Vagina (tissue), 2 donors: ENCODE results near the gene ETFDH. TPM values are rescaled to one million over a fixed set of nuclear protein-coding genes. Genes with fewer than 3 reads are reported as not detected.

Experiments
- DNase-seq, 2 donors: peaks; one replicate each; pipeline ENCODE4 v3.0.0-alpha.2; 2017; ENCODE audit errors: extremely low spot score in 2 of 2
- H3K27ac ChIP-seq: fragments of 200-600 bp; sonication (generic); one replicate; pipeline ENCODE4 v1.5.1; 2019
- H3K27me3 ChIP-seq: fragments of 200-600 bp; sonication (generic); one replicate; pipeline ENCODE4 v1.5.1; 2019
- H3K36me3 ChIP-seq, 2 donors: fragments of 200-600 bp; sonication (generic); one replicate each; pipeline ENCODE4 v1.5.1; 2017 to 2019
- H3K4me1 ChIP-seq: fragments of 200-600 bp; sonication (generic); one replicate; pipeline ENCODE4 v1.5.1; 2019
- H3K4me3 ChIP-seq, 2 donors: fragments of 200-600 bp; sonication (generic); 1 replicate in 1 of 2; 2 replicates in 1 of 2; pipeline ENCODE4 v1.5.1; 2016 to 2019
- H3K9me3 ChIP-seq: fragments of 200-600 bp; sonication (generic); one replicate; pipeline ENCODE4 v1.5.1; 2019
- POLR2A ChIP-seq, 2 donors: fragments of 450-650 bp; IDR thresholded peaks; one replicate each; pipeline ENCODE4 v1.6.1; 2017; ENCODE audit warnings: antibody characterized with exemption in 2 of 2, mild to moderate bottlenecking in 2 of 2, moderate library complexity in 2 of 2
- POLR2AphosphoS5 ChIP-seq, 2 donors: sonication (generic); formaldehyde crosslinking; IDR thresholded peaks; one replicate each; pipeline ENCODE4 v1.9.0; 2017; ENCODE audit warnings: antibody characterized with exemption in 2 of 2, mild to moderate bottlenecking in 2 of 2, low read depth in 1 of 2; ENCODE audit not compliant: insufficient read depth in 1 of 2
- intact Hi-C: fragments of 100-400 bp; cut with DNase I; formaldehyde crosslinking; loops from one replicate; pipeline ENCODE4 v1.15.1; 2023
- total RNA-seq: library from RNA; depleted of rRNA; stranded (reverse); fragments of >200 nt; gene quantifications from one replicate; pipeline ENCODE4 v1.2.3, GENCODE V29; 2016
- TF ChIP-seq, protein P1 (sequence below), 3 experiments: fragments of 450-650 bp in 2 of 3; fragments of 200-600 bp in 1 of 3; sonication (generic) in 1 of 3; IDR thresholded peaks; one replicate each; pipeline ENCODE4 v1.5.1; 2017 to 2019; ENCODE audit warnings: antibody characterized with exemption in 3 of 3, mild to moderate bottlenecking in 2 of 3, moderate library complexity in 2 of 3

Gene ETFDH
- total RNA-seq, 1 donor from 2014 or later: 20.4 TPM

DNA sequence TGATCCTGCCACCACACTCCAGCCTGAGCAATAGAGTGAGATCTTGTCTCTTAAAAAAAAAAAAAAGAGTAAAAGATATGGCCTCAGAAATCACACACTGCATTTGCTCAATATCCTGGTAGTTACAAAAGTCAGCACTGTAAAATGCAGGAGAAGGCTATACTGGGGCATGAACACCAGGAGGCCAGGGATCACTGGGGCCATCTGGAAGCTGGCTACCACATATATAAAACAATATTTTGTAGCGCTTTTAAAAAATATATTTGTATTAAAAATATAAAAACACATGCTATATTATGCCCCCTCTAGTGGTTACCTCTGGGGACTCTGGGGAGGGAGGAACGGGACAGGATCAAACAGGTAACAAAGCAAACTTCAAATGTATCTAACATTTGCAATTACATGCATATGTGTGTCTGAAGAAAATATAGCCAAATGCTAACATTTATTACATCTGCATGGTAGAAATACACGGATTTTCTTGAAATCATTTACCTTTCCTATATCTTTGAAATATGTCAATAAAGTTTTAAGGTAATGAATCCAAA, 4.4 kb upstream of the ETFDH start:
- TF ChIP-seq, protein P1, sequence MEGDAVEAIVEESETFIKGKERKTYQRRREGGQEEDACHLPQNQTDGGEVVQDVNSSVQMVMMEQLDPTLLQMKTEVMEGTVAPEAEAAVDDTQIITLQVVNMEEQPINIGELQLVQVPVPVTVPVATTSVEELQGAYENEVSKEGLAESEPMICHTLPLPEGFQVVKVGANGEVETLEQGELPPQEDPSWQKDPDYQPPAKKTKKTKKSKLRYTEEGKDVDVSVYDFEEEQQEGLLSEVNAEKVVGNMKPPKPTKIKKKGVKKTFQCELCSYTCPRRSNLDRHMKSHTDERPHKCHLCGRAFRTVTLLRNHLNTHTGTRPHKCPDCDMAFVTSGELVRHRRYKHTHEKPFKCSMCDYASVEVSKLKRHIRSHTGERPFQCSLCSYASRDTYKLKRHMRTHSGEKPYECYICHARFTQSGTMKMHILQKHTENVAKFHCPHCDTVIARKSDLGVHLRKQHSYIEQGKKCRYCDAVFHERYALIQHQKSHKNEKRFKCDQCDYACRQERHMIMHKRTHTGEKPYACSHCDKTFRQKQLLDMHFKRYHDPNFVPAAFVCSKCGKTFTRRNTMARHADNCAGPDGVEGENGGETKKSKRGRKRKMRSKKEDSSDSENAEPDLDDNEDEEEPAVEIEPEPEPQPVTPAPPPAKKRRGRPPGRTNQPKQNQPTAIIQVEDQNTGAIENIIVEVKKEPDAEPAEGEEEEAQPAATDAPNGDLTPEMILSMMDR (IDR thresholded peaks at IDR 0.05): peak in 1 of 3 experiments; percentile 8
- TF ChIP-seq POLR2A (IDR thresholded peaks at IDR 0.05) (no peak), POLR2AphosphoS5 (IDR thresholded peaks at IDR 0.05; ENCODE audit: insufficient read depth in 1 of 2, low read depth in 1 of 2) (no peak)

DNA sequence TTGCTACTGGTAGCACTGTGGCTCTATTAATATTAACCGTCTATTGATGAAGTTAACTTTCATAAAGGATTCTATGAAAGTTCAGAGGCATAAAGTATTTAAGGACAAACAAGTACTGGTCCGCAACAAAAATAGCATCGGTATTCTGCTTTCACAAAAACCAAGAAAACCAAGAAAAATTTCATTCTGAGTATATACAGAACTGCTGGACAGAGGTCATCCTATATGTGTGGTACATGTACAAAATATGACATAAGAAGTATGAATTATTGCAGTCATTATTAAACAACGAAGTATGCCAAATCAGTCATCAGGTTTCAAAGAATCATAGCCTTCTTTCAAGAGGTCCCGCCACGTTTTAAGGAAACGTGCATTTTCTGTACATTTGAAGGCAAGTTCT, 2.8 kb upstream of the ETFDH start:
- DNase-seq: no peak
- intact Hi-C loops: no loop called here
- TF ChIP-seq, protein P1 (IDR thresholded peaks at IDR 0.05): no peak
- no peak for TF ChIP-seq POLR2A (IDR thresholded peaks at IDR 0.05)
- TF ChIP-seq POLR2AphosphoS5 (IDR thresholded peaks at IDR 0.05; ENCODE audit: insufficient read depth in 1 of 2, low read depth in 1 of 2): no peak
- H3K4me1 ChIP-seq: peaks cover 24% of the 10 kb centered on the region
- no peak overlapping the region for H3K4me3 ChIP-seq
- no peak overlapping the region for H3K27ac ChIP-seq
- H3K9me3 ChIP-seq: no peaks in the 10 kb centered on the region
- H3K27me3 ChIP-seq: no peaks in the 10 kb centered on the region
- H3K36me3 ChIP-seq: no peaks in the 10 kb centered on the region

More for the DNA sequence above, 4.4 kb upstream of the ETFDH start:
- Histone ChIP-seq H3K27ac (no peak overlapping the region), H3K36me3 (no peaks in the 10 kb centered on the region), H3K4me1 (peaks cover 12% of the 10 kb centered on the region), H3K9me3 (no peaks in the 10 kb centered on the region), H3K4me3 (no peak overlapping the region), H3K27me3 (no peaks in the 10 kb centered on the region)
- intact Hi-C loops: no loop called here
- DNase-seq: no peak

DNA sequence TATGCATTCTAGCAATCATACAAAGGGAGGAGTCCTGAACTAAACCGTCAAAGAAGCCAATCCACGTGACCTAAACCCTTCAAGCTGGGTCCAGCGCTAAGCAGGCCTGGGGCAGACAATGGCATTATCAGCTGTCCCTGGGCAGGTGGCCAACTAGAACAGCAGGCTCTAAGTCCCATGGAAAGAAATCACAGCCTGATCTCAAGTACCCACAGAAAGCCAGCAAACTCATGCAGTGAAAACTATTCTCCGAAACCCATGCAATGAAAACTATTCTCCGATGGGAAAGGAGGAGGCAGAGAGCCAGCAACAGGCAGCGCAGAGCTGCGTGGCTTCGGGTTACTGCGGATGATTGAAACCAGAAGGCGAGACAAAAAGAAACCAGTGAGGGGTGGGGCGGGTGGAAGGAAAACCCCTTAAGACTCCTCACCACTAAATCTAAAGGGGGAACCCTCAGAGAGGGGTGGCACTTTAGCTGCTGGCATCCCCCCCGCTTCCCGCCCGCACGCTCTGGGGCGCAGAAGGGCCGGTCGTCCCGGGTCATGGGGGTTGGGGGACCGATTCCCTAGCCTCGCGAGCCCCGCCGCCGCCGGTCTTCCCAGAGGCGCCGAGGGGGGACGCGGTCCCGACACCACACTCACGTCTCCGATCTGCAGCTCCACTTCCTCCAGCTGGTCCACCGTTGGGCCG, 976 bp upstream of the ETFDH start:
- Histone ChIP-seq H3K27ac (peak overlapping the region; percentile 97), H3K36me3 (no peaks in the 10 kb centered on the region), H3K4me1 (peaks cover 30% of the 10 kb centered on the region), H3K27me3 (no peaks in the 10 kb centered on the region), H3K4me3 (peak overlapping the region; percentile 82 to 93), H3K9me3 (no peaks in the 10 kb centered on the region)
- no peak for DNase-seq
- intact Hi-C loops: no loop called here
- no peak for TF ChIP-seq POLR2A (IDR thresholded peaks at IDR 0.05)
- TF ChIP-seq POLR2AphosphoS5 (IDR thresholded peaks at IDR 0.05; ENCODE audit: insufficient read depth in 1 of 2, low read depth in 1 of 2): no peak
- TF ChIP-seq, protein P1 (IDR thresholded peaks at IDR 0.05): no peak

DNA sequence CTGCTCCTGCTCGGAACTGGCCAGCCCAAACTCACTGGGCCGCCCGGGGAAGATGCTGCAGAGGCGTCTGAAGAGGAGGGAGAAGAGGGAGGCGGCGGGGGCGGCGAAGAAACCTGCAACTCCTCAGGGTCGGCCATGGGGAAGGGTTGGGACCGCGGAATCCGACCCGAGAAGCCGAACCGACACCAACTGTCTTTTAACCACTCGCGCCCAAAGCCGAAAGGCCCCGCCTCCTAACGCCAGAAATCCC, 506 bp upstream of the ETFDH start, which contains the start of gene C4orf46:
C4orf46 (minus strand) TSS at position 223 of the 250 bp plus-strand sequence; CDS start at position 137, 86 bp downstream.
- intact Hi-C loops: no loop called here
- H3K4me1 ChIP-seq: peaks cover 35% of the 10 kb centered on the region
- no peaks in the 10 kb centered on the region for H3K9me3 ChIP-seq
- H3K4me3 ChIP-seq: peak within 1 kb of the TSS; percentile 82 to 93
- DNase-seq: no peak
- peak within 1 kb of the TSS; percentile 97 for H3K27ac ChIP-seq
- H3K27me3 ChIP-seq: no peaks in the 10 kb centered on the region
- TF ChIP-seq POLR2AphosphoS5 (IDR thresholded peaks at IDR 0.05; ENCODE audit: insufficient read depth in 1 of 2, low read depth in 1 of 2): no peak
- TF ChIP-seq, protein P1 (IDR thresholded peaks at IDR 0.05): no peak
- no peak for TF ChIP-seq POLR2A (IDR thresholded peaks at IDR 0.05)
- H3K36me3 ChIP-seq: no peaks in the 10 kb centered on the region

DNA sequence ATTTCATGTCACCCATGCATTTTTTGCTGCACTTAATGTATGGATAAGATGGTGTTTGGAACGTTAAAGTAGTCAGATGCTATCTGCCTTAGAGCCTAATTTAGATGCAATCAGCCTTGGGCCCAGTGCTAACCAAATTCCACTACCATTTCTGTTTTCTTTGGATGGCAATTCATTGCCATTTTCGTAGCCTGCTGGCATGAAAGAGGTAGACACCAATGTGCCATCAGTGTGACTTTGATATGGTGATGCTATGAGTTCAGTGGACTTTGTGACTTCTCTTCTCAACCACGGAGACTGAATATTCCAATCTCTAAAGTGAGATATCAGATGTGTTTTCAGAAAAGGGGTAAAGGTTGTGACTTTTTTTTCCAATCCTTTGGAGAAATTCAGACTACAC, 1.5 kb downstream of the ETFDH start:
- Histone ChIP-seq H3K27me3 (no peaks in the 10 kb centered on the region), H3K27ac (no peak overlapping the region), H3K9me3 (no peaks in the 10 kb centered on the region), H3K4me1 (peaks cover 35% of the 10 kb centered on the region), H3K36me3 (no peaks in the 10 kb centered on the region), H3K4me3 (no peak overlapping the region)
- no peak for DNase-seq
- TF ChIP-seq POLR2A (IDR thresholded peaks at IDR 0.05) (no peak), POLR2AphosphoS5 (IDR thresholded peaks at IDR 0.05; ENCODE audit: insufficient read depth in 1 of 2, low read depth in 1 of 2) (no peak)
- TF ChIP-seq, protein P1 (IDR thresholded peaks at IDR 0.05): no peak
- intact Hi-C loops: no loop called here
